GM18505 (cell line): ENCODE measurements around the gene ADAM12.

ENCODE experiments used
- ATAC-seq: cut with Tn5 transposase; IDR thresholded peaks from one replicate; pipeline ENCODE4 v1.9.1; 2021; ENCODE audit not compliant: unreplicated experiment
- POLR2A ChIP-seq: IDR thresholded peaks from 4 replicates; pipeline ENCODE4 v1.6.1; 2011; ENCODE audit warnings: borderline replicate concordance; ENCODE audit not compliant: insufficient read depth, insufficient read length; ENCODE audit errors: extremely low read depth

Gene ADAM12

GRCh38 chr10:126301701-126302475, 86.4 kb downstream of the ADAM12 start:
- no peak for TF ChIP-seq POLR2A
- no peak for ATAC-seq

- no peak for TF ChIP-seq POLR2A
- ATAC-seq: no peak
Measured at GRCh38 chr10:126294451-126294850, 93.8 kb downstream of the ADAM12 start.

GRCh38 chr10:126290232-126290631, 98.0 kb downstream of the ADAM12 start:
- TF ChIP-seq POLR2A: no peak
- no peak for ATAC-seq

- no peak for TF ChIP-seq POLR2A
- ATAC-seq: no peak
Measured at GRCh38 chr10:126288547-126289493, 99.5 kb downstream of the ADAM12 start.

GRCh38 chr10:126286256-126286780, 102.0 kb downstream of the ADAM12 start:
- no peak for ATAC-seq
- TF ChIP-seq POLR2A: no peak

GRCh38 chr10:126283307-126283706, 105.0 kb downstream of the ADAM12 start:
- TF ChIP-seq POLR2A: no peak
- no peak for ATAC-seq

- no peak for TF ChIP-seq POLR2A
- ATAC-seq: no peak
Measured at GRCh38 chr10:126278851-126279250, 109.4 kb downstream of the ADAM12 start.

- no peak for TF ChIP-seq POLR2A
- no peak for ATAC-seq
Measured at GRCh38 chr10:126277181-126277580, 111.1 kb downstream of the ADAM12 start.

GRCh38 chr10:126272526-126272925, 115.8 kb downstream of the ADAM12 start:
- ATAC-seq: no peak
- TF ChIP-seq POLR2A: no peak

GRCh38 chr10:126270111-126270510, 118.2 kb downstream of the ADAM12 start:
- no peak for ATAC-seq
- no peak for TF ChIP-seq POLR2A

GRCh38 chr10:126268013-126268920, 120.0 kb downstream of the ADAM12 start:
- no peak for TF ChIP-seq POLR2A
- ATAC-seq: no peak

GRCh38 chr10:126264102-126265018, 123.9 kb downstream of the ADAM12 start:
- TF ChIP-seq POLR2A: no peak

GRCh38 chr10:126263006-126263676, 125.1 kb downstream of the ADAM12 start:
- no peak for TF ChIP-seq POLR2A
- no peak for ATAC-seq

More at GRCh38 chr10:126264102-126265018, 123.9 kb downstream of the ADAM12 start:
- no peak for ATAC-seq
